K562 (cell line): ENCODE data around the gene ZNF438. TPM values are rescaled to one million over a fixed set of nuclear protein-coding genes. Genes with fewer than 3 reads are reported as not detected.

Experiments used
- ATAC-seq: fragments of 200-7000 bp; cut with Tn5 transposase; 3 replicates; pipeline ENCODE4 v1.9.1; 2020; ENCODE audit warnings: moderate library complexity
- BruUV-seq: library from RNA; stranded (reverse); fragments of 400-500 nt; replicated peaks from 2 replicates; lab custom pipeline; 2021; lab: Mats Ljungman, UMichigan
- CTCF ChIA-PET: fragments of 300-600 bp; formaldehyde crosslinking; extraction: SDS; loops from one replicate; lab custom pipeline; 2021; ENCODE audit warnings: low intra/inter-chr PET ratio; lab: Yijun Ruan, JAX
- POLR2A ChIA-PET: fragments of 300-600, 350-650 bp; sonication (Branson Sonifier 250); formaldehyde crosslinking; extraction: SDS; loops from one replicate; lab custom pipeline; 2021; ENCODE audit warnings: antibody characterized with exemption, inconsistent platforms; lab: Yijun Ruan, JAX
- DNase-seq, 4 experiments: peaks; one replicate each; pipeline versions ENCODE4 v3.0.0 to v3.0.0-alpha.2; 2011 to 2018; ENCODE audit warnings: low spot score in 3 of 4, mixed read lengths in 3 of 4; ENCODE audit errors: extremely low read depth in 1 of 4
- FAIRE-seq: peaks from 2 replicates; lab custom pipeline; 2011; peaks lifted over from hg19 to GRCh38; lab: Jason Lieb, UNC
- H2AFZ ChIP-seq: 2 replicates; pipeline ENCODE4 v1.6.0; 2011; ENCODE audit warnings: low read depth, low read length, control low read depth, inconsistent platforms
- H3K27ac ChIP-seq: fragments of 200-600 bp; 3 replicates; pipeline ENCODE4 v1.8.0; 2011; ENCODE audit warnings: low read depth, mild to moderate bottlenecking, control low read depth, inconsistent platforms, low read length, moderate library complexity, mixed read lengths; ENCODE audit errors: extremely low read depth
- H3K27me3 ChIP-seq, 2 experiments: fragments of 300-600 bp in 1 of 2; 2 replicates in 1 of 2; 3 replicates in 1 of 2; pipeline versions ENCODE4 v1.6.0 to v1.8.0; 2011; ENCODE audit warnings: inconsistent platforms in 2 of 2, low read length in 2 of 2, mild to moderate bottlenecking in 1 of 2, mixed read lengths in 1 of 2, moderate library complexity in 1 of 2; ENCODE audit not compliant: control insufficient read depth in 2 of 2, insufficient read depth in 2 of 2
- H3K36me3 ChIP-seq: fragments of 300-600 bp; 3 replicates; pipeline ENCODE4 v1.8.0; 2011; ENCODE audit warnings: mild to moderate bottlenecking, low read length, inconsistent platforms; ENCODE audit not compliant: control insufficient read depth, insufficient read depth
- H3K4me1 ChIP-seq, 2 experiments: fragments of 200-600 bp in 1 of 2; replicated peaks in 1 of 2; 2 replicates in 1 of 2; 3 replicates in 1 of 2; pipeline versions ENCODE4 v1.5.1 to v1.8.0; 2011; ENCODE audit warnings: inconsistent platforms in 2 of 2, low read length in 2 of 2, mild to moderate bottlenecking in 1 of 2, mixed read lengths in 1 of 2, moderate library complexity in 1 of 2; ENCODE audit not compliant: control insufficient read depth in 2 of 2, insufficient read depth in 2 of 2
- H3K4me2 ChIP-seq: 2 replicates; pipeline ENCODE4 v1.6.1; 2011; ENCODE audit warnings: low read length, control low read depth, inconsistent platforms, mixed read lengths; ENCODE audit not compliant: insufficient read depth
- H3K4me3 ChIP-seq: fragments of 200-600 bp; sonication (generic), shearing (Covaris generic); 2 replicates; pipeline ENCODE4 v1.5.1; 2016; ENCODE audit warnings: control low read depth, inconsistent platforms
- H3K79me2 ChIP-seq: fragments of 200-600 bp; 3 replicates; pipeline ENCODE4 v1.8.0; 2011; ENCODE audit warnings: low read length, inconsistent platforms; ENCODE audit not compliant: control insufficient read depth, insufficient read depth
- H3K9ac ChIP-seq, 2 experiments: 2 replicates each; pipeline versions ENCODE4 v1.6.0 to v1.6.1; 2011; ENCODE audit warnings: low read depth in 2 of 2, low read length in 2 of 2, control low read depth in 1 of 2, inconsistent platforms in 1 of 2, mild to moderate bottlenecking in 1 of 2, mixed read lengths in 1 of 2; ENCODE audit not compliant: insufficient read depth in 1 of 2
- H3K9me1 ChIP-seq: one replicate; pipeline ENCODE4 v1.6.0; 2011; ENCODE audit warnings: inconsistent platforms, mild to moderate bottlenecking, low read length, moderate library complexity; ENCODE audit not compliant: control insufficient read depth, insufficient read depth
- H3K9me3 ChIP-seq: replicated peaks from 2 replicates; pipeline ENCODE4 v1.5.1; 2011; ENCODE audit warnings: low read depth, low read length, inconsistent platforms; ENCODE audit not compliant: control insufficient read depth, insufficient read depth
- H4K20me1 ChIP-seq: replicated peaks from 2 replicates; pipeline ENCODE4 v1.6.1; 2011; ENCODE audit warnings: low read length, inconsistent platforms, mixed read lengths; ENCODE audit not compliant: control insufficient read depth, insufficient read depth
- CBX8 ChIP-seq: fragments of 200-600 bp; sonication (generic); IDR thresholded peaks from 2 replicates; pipeline ENCODE4 v1.6.1; 2012; ENCODE audit warnings: borderline replicate concordance, mixed run types, low read depth, mild to moderate bottlenecking, moderate library complexity, mixed read lengths, low read length, control low read depth, inconsistent platforms; ENCODE audit not compliant: poor library complexity, severe bottlenecking; ENCODE audit errors: extremely low read depth
- SMAD4 ChIP-seq: fragments of 250-450 bp; sonication (Bioruptor Pico); conservative IDR thresholded peaks from 2 replicates; pipeline ENCODE4 v1.8.0; 2021; ENCODE audit warnings: inconsistent platforms, mild to moderate bottlenecking, moderate library complexity
- TARDBP ChIP-seq: fragments of 450-650 bp; IDR thresholded peaks from 2 replicates; pipeline ENCODE4 v1.6.1; 2016
- ZNF239 ChIP-seq: fragments of 250-450 bp; sonication (Bioruptor Pico); IDR thresholded peaks from 2 replicates; pipeline ENCODE4 v1.4.0; 2020; ENCODE audit warnings: mild to moderate bottlenecking
- WGBS: fragments of 100-300 bp; shearing (Covaris generic); methylation state at CpG from one replicate; pipeline ENCODE4 v1.1.6; 2016; ENCODE audit warnings: low coverage, mixed read lengths; ENCODE audit not compliant: insufficient coverage; ENCODE audit errors: missing lambda C conversion rate; 5-methylcytosine and 5-hydroxymethylcytosine counted together
- in situ Hi-C: fragments of 300-500 bp; cut with MboI; formaldehyde crosslinking; loops from 4 replicates; pipeline ENCODE4 v1.15.0; 2018; ENCODE audit warnings: inconsistent platforms, mixed read lengths
- intact Hi-C: fragments of 100-400 bp; cut with micrococcal nuclease; formaldehyde crosslinking; loops from 2 replicates; pipeline ENCODE4 v1.14.2; 2022
- polyA plus RNA-seq, 8 experiments: library from polyadenylated mRNA; depleted of rRNA in 4 of 8; stranded (reverse) in 5 of 8; unstranded in 3 of 8; fragments of >200 nt; fragmentation: Nextera tagmentation in 2 of 8; fragmentation: Illumina TruSeq in 1 of 8; extraction: Ambion mirVana in 2 of 8; extraction: Trizol in 1 of 8; gene quantifications; 2 replicates each; pipeline versions ENCODE4 v1.2.1 to v1.2.3, GENCODE V29; 2011 to 2014; ENCODE audit warnings: inconsistent platforms in 1 of 8, missing spikeins in 1 of 8
- total RNA-seq, 7 experiments: library from RNA; depleted of rRNA in 6 of 7; stranded (reverse); fragments of >200 nt in 6 of 7; fragmentation: Illumina TruSeq in 2 of 7; extraction: Trizol in 2 of 7; gene quantifications; 2 replicates each; pipeline versions ENCODE4 v1.2.1 to v1.2.3, GENCODE V29; 2011 to 2021; ENCODE audit warnings: low replicate concordance in 1 of 7
- TF ChIP-seq, protein P1 (sequence below): sonication (generic); formaldehyde crosslinking; IDR thresholded peaks from 2 replicates; pipeline ENCODE4 v1.9.0; 2022; ENCODE audit warnings: mild to moderate bottlenecking, missing genetic modification reagents
- TF ChIP-seq, protein P2 (sequence below): fragments of 450-650 bp; IDR thresholded peaks from 2 replicates; pipeline ENCODE4 v1.6.1; 2016; ENCODE audit warnings: mild to moderate bottlenecking, moderate library complexity
- TF ChIP-seq, protein P3 (sequence below), 2 experiments: fragments of 450-650 bp; conservative IDR thresholded peaks; 2 replicates each; pipeline ENCODE4 v1.6.1; 2017; ENCODE audit warnings: mild to moderate bottlenecking in 2 of 2, moderate library complexity in 2 of 2

Gene ZNF438
- total and polyA plus RNA-seq, 9 of the 15 experiments (the other 6 are each of a cell fraction or from before 2014, with no cell fraction given) = 0.45 to 1.5 (median 0.91) TPM

DNA sequence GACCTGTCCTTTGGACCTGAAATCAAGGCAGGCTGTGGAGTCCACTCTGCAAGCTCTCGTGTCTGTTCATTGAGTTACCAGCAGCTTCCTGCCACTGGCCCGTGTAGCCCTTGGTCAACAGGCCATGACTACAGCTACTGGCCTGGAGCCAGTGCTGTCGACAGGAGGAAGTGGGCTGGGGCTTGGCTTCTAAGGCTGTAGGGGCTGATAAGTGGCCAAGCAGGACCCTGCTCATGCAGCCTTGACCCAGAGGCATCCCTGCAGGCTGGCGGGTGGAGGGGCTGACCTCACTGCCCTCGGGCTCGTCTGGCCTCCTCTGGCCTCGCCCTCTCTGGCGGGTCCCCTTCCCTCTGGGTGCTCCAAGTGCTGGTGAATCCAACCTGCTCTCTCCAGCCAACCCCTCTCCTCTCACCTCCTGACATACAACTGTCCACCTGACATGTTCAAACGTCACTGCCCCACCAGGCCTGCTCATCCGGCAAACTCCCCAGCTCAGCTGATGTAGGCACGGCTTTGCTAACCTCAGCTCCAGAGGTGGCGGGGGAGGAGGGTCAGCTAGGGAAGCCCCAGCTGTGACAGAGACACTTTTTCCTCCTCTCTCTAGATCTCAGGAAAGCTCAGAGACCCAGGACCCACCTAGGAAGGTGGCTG is 213.5 kb downstream of the ZNF438 start:
- in situ Hi-C loops (no loop called here), intact Hi-C loops (no loop called here)
- CTCF ChIA-PET = no interaction called here
- BruUV-seq = no TSS peak
- peak; percentile 16 to 84 (median 39) for DNase-seq
- Histone ChIP-seq H4K20me1 (peaks cover 9% of the 10 kb centered on the region; the same call in 1 of the 2 replicates), H3K36me3 (no peaks in the 10 kb centered on the region), H3K4me3 (no peak overlapping the region), H3K9me1 (peaks cover 3% of the 10 kb centered on the region), H3K79me2 (no peaks in the 10 kb centered on the region), H3K4me1 (peaks cover 21 to 31% of the 10 kb centered on the region in 2 experiments), H3K27ac (no peak overlapping the region), H2AFZ (no peak overlapping the region), H3K9ac (peak overlapping the region in 1 of 2 experiments; percentile 18; a peak in 1 of 4 replicates), H3K9me3 (no peaks in the 10 kb centered on the region), H3K4me2 (no peak overlapping the region), H3K27me3 (peaks cover 2 to 26% of the 10 kb centered on the region in 2 experiments; a peak in 3 of 5 replicates)
- POLR2A ChIA-PET = interaction anchor here (0.6 to 1.6 kb wide), 3 partner anchors 11 to 206 kb away, joined by 3 to 5 read pairs (median 3); no protein-coding TSS in a partner anchor
- 1% methylated on average over 6 of the region's 12 CpGs for WGBS
- peak; percentile 95 for FAIRE-seq
- peak; percentile 89 for ATAC-seq
- TF ChIP-seq, protein P1, sequence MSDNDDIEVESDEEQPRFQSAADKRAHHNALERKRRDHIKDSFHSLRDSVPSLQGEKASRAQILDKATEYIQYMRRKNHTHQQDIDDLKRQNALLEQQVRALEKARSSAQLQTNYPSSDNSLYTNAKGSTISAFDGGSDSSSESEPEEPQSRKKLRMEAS (CRISPR knock-in tag) = no peak
- no peak for TF ChIP-seq ZNF239 (CRISPR knock-in tag)
- TF ChIP-seq, protein P2, sequence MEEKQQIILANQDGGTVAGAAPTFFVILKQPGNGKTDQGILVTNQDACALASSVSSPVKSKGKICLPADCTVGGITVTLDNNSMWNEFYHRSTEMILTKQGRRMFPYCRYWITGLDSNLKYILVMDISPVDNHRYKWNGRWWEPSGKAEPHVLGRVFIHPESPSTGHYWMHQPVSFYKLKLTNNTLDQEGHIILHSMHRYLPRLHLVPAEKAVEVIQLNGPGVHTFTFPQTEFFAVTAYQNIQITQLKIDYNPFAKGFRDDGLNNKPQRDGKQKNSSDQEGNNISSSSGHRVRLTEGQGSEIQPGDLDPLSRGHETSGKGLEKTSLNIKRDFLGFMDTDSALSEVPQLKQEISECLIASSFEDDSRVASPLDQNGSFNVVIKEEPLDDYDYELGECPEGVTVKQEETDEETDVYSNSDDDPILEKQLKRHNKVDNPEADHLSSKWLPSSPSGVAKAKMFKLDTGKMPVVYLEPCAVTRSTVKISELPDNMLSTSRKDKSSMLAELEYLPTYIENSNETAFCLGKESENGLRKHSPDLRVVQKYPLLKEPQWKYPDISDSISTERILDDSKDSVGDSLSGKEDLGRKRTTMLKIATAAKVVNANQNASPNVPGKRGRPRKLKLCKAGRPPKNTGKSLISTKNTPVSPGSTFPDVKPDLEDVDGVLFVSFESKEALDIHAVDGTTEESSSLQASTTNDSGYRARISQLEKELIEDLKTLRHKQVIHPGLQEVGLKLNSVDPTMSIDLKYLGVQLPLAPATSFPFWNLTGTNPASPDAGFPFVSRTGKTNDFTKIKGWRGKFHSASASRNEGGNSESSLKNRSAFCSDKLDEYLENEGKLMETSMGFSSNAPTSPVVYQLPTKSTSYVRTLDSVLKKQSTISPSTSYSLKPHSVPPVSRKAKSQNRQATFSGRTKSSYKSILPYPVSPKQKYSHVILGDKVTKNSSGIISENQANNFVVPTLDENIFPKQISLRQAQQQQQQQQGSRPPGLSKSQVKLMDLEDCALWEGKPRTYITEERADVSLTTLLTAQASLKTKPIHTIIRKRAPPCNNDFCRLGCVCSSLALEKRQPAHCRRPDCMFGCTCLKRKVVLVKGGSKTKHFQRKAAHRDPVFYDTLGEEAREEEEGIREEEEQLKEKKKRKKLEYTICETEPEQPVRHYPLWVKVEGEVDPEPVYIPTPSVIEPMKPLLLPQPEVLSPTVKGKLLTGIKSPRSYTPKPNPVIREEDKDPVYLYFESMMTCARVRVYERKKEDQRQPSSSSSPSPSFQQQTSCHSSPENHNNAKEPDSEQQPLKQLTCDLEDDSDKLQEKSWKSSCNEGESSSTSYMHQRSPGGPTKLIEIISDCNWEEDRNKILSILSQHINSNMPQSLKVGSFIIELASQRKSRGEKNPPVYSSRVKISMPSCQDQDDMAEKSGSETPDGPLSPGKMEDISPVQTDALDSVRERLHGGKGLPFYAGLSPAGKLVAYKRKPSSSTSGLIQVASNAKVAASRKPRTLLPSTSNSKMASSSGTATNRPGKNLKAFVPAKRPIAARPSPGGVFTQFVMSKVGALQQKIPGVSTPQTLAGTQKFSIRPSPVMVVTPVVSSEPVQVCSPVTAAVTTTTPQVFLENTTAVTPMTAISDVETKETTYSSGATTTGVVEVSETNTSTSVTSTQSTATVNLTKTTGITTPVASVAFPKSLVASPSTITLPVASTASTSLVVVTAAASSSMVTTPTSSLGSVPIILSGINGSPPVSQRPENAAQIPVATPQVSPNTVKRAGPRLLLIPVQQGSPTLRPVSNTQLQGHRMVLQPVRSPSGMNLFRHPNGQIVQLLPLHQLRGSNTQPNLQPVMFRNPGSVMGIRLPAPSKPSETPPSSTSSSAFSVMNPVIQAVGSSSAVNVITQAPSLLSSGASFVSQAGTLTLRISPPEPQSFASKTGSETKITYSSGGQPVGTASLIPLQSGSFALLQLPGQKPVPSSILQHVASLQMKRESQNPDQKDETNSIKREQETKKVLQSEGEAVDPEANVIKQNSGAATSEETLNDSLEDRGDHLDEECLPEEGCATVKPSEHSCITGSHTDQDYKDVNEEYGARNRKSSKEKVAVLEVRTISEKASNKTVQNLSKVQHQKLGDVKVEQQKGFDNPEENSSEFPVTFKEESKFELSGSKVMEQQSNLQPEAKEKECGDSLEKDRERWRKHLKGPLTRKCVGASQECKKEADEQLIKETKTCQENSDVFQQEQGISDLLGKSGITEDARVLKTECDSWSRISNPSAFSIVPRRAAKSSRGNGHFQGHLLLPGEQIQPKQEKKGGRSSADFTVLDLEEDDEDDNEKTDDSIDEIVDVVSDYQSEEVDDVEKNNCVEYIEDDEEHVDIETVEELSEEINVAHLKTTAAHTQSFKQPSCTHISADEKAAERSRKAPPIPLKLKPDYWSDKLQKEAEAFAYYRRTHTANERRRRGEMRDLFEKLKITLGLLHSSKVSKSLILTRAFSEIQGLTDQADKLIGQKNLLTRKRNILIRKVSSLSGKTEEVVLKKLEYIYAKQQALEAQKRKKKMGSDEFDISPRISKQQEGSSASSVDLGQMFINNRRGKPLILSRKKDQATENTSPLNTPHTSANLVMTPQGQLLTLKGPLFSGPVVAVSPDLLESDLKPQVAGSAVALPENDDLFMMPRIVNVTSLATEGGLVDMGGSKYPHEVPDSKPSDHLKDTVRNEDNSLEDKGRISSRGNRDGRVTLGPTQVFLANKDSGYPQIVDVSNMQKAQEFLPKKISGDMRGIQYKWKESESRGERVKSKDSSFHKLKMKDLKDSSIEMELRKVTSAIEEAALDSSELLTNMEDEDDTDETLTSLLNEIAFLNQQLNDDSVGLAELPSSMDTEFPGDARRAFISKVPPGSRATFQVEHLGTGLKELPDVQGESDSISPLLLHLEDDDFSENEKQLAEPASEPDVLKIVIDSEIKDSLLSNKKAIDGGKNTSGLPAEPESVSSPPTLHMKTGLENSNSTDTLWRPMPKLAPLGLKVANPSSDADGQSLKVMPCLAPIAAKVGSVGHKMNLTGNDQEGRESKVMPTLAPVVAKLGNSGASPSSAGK = 0 out of 2 replicates have a peak, but pooled peaks have one; percentile 10
- TF ChIP-seq, protein P3, sequence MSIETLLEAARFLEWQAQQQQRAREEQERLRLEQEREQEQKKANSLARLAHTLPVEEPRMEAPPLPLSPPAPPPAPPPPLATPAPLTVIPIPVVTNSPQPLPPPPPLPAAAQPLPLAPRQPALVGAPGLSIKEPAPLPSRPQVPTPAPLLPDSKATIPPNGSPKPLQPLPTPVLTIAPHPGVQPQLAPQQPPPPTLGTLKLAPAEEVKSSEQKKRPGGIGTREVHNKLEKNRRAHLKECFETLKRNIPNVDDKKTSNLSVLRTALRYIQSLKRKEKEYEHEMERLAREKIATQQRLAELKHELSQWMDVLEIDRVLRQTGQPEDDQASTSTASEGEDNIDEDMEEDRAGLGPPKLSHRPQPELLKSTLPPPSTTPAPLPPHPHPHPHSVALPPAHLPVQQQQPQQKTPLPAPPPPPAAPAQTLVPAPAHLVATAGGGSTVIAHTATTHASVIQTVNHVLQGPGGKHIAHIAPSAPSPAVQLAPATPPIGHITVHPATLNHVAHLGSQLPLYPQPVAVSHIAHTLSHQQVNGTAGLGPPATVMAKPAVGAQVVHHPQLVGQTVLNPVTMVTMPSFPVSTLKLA (conservative IDR thresholded peaks at IDR 0.05) = 0 out of 4 replicates have a peak, but pooled peaks of 1 of the 2 experiments have one; percentile 30
- peak; percentile 91 for TF ChIP-seq SMAD4
- no peak for TF ChIP-seq CBX8
- no peak for TF ChIP-seq TARDBP
